ENCODE measurements around the gene S100A9.

S100A9 gene

GRCh38 chr1:153400244-153400643 is 42.6 kb downstream of the S100A9 start:
- TF ChIP-seq RAD21 (IDR thresholded peaks at IDR 0.05; ENCODE audit: low read depth) (peak; percentile 16; the same call in 1 of the 2 replicates), REST (IDR thresholded peaks at IDR 0.05; ENCODE audit: low read depth) (no peak)

- TF ChIP-seq MAX (IDR thresholded peaks at IDR 0.05) (no peak), CREB1 (IDR thresholded peaks at IDR 0.05; ENCODE audit: low read depth) (no peak), REST (IDR thresholded peaks at IDR 0.05; ENCODE audit: low read depth) (no peak), RAD21 (IDR thresholded peaks at IDR 0.05; ENCODE audit: low read depth) (no peak), FOXM1 (IDR thresholded peaks at IDR 0.05; ENCODE audit: borderline replicate concordance, low read depth) (no peak), NFIC (IDR thresholded peaks at IDR 0.05) (no peak), TEAD4 (IDR thresholded peaks at IDR 0.05) (no peak), TAF1 (IDR thresholded peaks at IDR 0.05; ENCODE audit: low read depth) (no peak), CEBPB (IDR thresholded peaks at IDR 0.05) (no peak), YY1 (IDR thresholded peaks at IDR 0.05; ENCODE audit: low read depth) (no peak), EGR1 (IDR thresholded peaks at IDR 0.05) (no peak), EP300 (IDR thresholded peaks at IDR 0.05; ENCODE audit: borderline replicate concordance) (no peak), USF1 (IDR thresholded peaks at IDR 0.05) (no peak), ZBTB7A (IDR thresholded peaks at IDR 0.05; ENCODE audit: low read depth) (no peak), TCF12 (IDR thresholded peaks at IDR 0.05; ENCODE audit: low read depth) (no peak)
These were observed 43.8 kb downstream of the S100A9 start for GRCh38 chr1:153401461-153401860.

GRCh38 chr1:153402226-153402625 is 44.6 kb downstream of the S100A9 start:
- no peak for TF ChIP-seq TAF1 (IDR thresholded peaks at IDR 0.05; ENCODE audit: low read depth)
- no peak for TF ChIP-seq TCF12 (IDR thresholded peaks at IDR 0.05; ENCODE audit: low read depth)
- no peak for TF ChIP-seq NFIC (IDR thresholded peaks at IDR 0.05)
- no peak for TF ChIP-seq TEAD4 (IDR thresholded peaks at IDR 0.05)
- no peak for TF ChIP-seq CEBPB (IDR thresholded peaks at IDR 0.05)
- no peak for TF ChIP-seq RAD21 (IDR thresholded peaks at IDR 0.05; ENCODE audit: low read depth)
- TF ChIP-seq FOXM1 (IDR thresholded peaks at IDR 0.05; ENCODE audit: borderline replicate concordance, low read depth), result no peak
- no peak for TF ChIP-seq ZBTB7A (IDR thresholded peaks at IDR 0.05; ENCODE audit: low read depth)
- TF ChIP-seq EGR1 (IDR thresholded peaks at IDR 0.05), result no peak
- no peak for TF ChIP-seq MAX (IDR thresholded peaks at IDR 0.05)
- TF ChIP-seq USF1 (IDR thresholded peaks at IDR 0.05), result no peak
- TF ChIP-seq EP300 (IDR thresholded peaks at IDR 0.05; ENCODE audit: borderline replicate concordance), result no peak
- TF ChIP-seq YY1 (IDR thresholded peaks at IDR 0.05; ENCODE audit: low read depth), result no peak
- no peak for TF ChIP-seq REST (IDR thresholded peaks at IDR 0.05; ENCODE audit: low read depth)
- no peak for TF ChIP-seq CREB1 (IDR thresholded peaks at IDR 0.05; ENCODE audit: low read depth)

GRCh38 chr1:153403421-153404085 is 45.9 kb downstream of the S100A9 start:
- TF ChIP-seq FOXM1 (IDR thresholded peaks at IDR 0.05; ENCODE audit: borderline replicate concordance, low read depth), result no peak
- no peak for TF ChIP-seq NFIC (IDR thresholded peaks at IDR 0.05)
- TF ChIP-seq EGR1 (IDR thresholded peaks at IDR 0.05), result no peak
- no peak for TF ChIP-seq RAD21 (IDR thresholded peaks at IDR 0.05; ENCODE audit: low read depth)
- no peak for TF ChIP-seq ZBTB7A (IDR thresholded peaks at IDR 0.05; ENCODE audit: low read depth)
